ENCODE results near the gene RAC2.

DNA sequence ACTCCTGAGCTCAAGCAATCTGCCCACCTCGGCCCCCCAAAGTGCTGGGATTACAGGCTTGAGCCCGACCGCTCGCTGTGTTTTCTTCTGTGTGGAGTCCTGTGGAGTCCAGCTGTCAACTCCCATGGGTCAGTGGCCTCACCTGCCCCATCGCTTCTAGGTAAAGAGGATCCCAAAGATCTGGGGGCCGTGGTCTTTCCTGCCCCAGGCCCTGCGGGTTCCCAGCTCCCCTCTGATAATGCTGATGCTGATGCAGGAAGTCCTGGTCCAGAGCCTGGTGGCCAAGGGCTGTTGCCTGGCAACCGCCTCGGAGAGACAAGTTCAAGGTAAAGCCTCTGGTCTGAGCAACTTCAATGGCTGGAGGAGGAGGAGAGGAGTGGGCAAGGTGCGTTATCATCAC is 41.4 kb downstream of the RAC2 start:
- TF ChIP-seq, protein P1, sequence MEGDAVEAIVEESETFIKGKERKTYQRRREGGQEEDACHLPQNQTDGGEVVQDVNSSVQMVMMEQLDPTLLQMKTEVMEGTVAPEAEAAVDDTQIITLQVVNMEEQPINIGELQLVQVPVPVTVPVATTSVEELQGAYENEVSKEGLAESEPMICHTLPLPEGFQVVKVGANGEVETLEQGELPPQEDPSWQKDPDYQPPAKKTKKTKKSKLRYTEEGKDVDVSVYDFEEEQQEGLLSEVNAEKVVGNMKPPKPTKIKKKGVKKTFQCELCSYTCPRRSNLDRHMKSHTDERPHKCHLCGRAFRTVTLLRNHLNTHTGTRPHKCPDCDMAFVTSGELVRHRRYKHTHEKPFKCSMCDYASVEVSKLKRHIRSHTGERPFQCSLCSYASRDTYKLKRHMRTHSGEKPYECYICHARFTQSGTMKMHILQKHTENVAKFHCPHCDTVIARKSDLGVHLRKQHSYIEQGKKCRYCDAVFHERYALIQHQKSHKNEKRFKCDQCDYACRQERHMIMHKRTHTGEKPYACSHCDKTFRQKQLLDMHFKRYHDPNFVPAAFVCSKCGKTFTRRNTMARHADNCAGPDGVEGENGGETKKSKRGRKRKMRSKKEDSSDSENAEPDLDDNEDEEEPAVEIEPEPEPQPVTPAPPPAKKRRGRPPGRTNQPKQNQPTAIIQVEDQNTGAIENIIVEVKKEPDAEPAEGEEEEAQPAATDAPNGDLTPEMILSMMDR (IDR thresholded peaks at IDR 0.05; ENCODE audit: low read length) = no peak
- TF ChIP-seq EZH2 (optimal IDR thresholded peaks at IDR 0.05; ENCODE audit: low read depth, low read length) = no peak
- no peak for TF ChIP-seq EZH2phosphoT487 (IDR thresholded peaks at IDR 0.05; ENCODE audit: low read length)

Measured in MM.1S (cell line).